HEK293 (cell line): ENCODE results near the gene SHISA9.

Experiments
- CTCF ChIA-PET: fragments of 350-600 bp; formaldehyde crosslinking; extraction: SDS; loops from one replicate; lab custom pipeline; 2021; ENCODE audit warnings: antibody characterized with exemption; lab: Yijun Ruan, JAX
- POLR2A ChIA-PET: fragments of 300-600 bp; formaldehyde crosslinking; extraction: SDS; loops from one replicate; lab custom pipeline; 2020; ENCODE audit warnings: antibody characterized with exemption, inconsistent platforms; lab: Yijun Ruan, JAX
- H3K27ac ChIP-seq: fragments of 200-500 bp; sonication (Bioruptor generic); 2 replicates; pipeline ENCODE4 v1.5.1; 2014; ENCODE audit warnings: low read depth, low read length, control low read depth, inconsistent platforms; ENCODE audit errors: extremely low read depth
- H3K36me3 ChIP-seq, 2 experiments: fragments of 200-500 bp in 1 of 2; sonication (Bioruptor generic) in 1 of 2; 1 replicate in 1 of 2; 2 replicates in 1 of 2; pipeline ENCODE4 v1.5.1; 2014 to 2017; ENCODE audit warnings: inconsistent platforms in 2 of 2, low read length in 2 of 2; ENCODE audit not compliant: control insufficient read depth in 2 of 2, insufficient read depth in 1 of 2
- H3K4me1 ChIP-seq: fragments of 200-500 bp; sonication (Bioruptor generic); 2 replicates; pipeline ENCODE4 v1.5.1; 2014; ENCODE audit warnings: mild to moderate bottlenecking, low read length, inconsistent platforms; ENCODE audit not compliant: control insufficient read depth, insufficient read depth
- H3K4me3 ChIP-seq: 2 replicates; pipeline ENCODE4 v1.5.1; 2011; ENCODE audit warnings: low read depth, mild to moderate bottlenecking, control low read depth, low read length, moderate library complexity
- H3K9me3 ChIP-seq: fragments of 200-500 bp; sonication (Bioruptor generic); 2 replicates; pipeline ENCODE4 v1.5.1; 2014; ENCODE audit warnings: low read depth, low read length, inconsistent platforms; ENCODE audit not compliant: control insufficient read depth, insufficient read depth
- KLF1 ChIP-seq: fragments of 450-650 bp; formaldehyde crosslinking; IDR thresholded peaks from 2 replicates; pipeline ENCODE4 v1.5.1; 2016; ENCODE audit warnings: missing biosample characterization, missing genetic modification characterization
- KLF16 ChIP-seq: fragments of 450-650 bp; formaldehyde crosslinking; IDR thresholded peaks from 2 replicates; pipeline ENCODE4 v1.5.1; 2017; ENCODE audit warnings: missing biosample characterization, missing genetic modification characterization
- PRDM1 ChIP-seq: fragments of 450-650 bp; formaldehyde crosslinking; IDR thresholded peaks from 2 replicates; pipeline ENCODE4; 2016; ENCODE audit warnings: missing biosample characterization, missing genetic modification characterization
- PRDM4 ChIP-seq: fragments of 450-650 bp; formaldehyde crosslinking; IDR thresholded peaks from 2 replicates; pipeline ENCODE4 v1.5.1; 2017; ENCODE audit warnings: missing biosample characterization, missing genetic modification characterization
- SP7 ChIP-seq: fragments of 450-650 bp; formaldehyde crosslinking; IDR thresholded peaks from 2 replicates; pipeline ENCODE4 v1.5.1; 2016; ENCODE audit warnings: missing biosample characterization, missing genetic modification characterization
- WT1 ChIP-seq: fragments of 450-650 bp; formaldehyde crosslinking; IDR thresholded peaks from 2 replicates; pipeline ENCODE4 v1.5.1; 2016; ENCODE audit warnings: missing biosample characterization, missing genetic modification characterization
- ZBTB10 ChIP-seq: fragments of 450-650 bp; formaldehyde crosslinking; IDR thresholded peaks from 2 replicates; pipeline ENCODE4 v1.5.1; 2016; ENCODE audit warnings: missing biosample characterization, missing genetic modification characterization
- ZBTB8A ChIP-seq: fragments of 450-650 bp; formaldehyde crosslinking; IDR thresholded peaks from 2 replicates; pipeline ENCODE4 v1.5.1; 2016; ENCODE audit warnings: missing biosample characterization, missing genetic modification characterization
- ZFP37 ChIP-seq: fragments of 450-650 bp; formaldehyde crosslinking; IDR thresholded peaks from 2 replicates; pipeline ENCODE4 v1.5.1; 2016; ENCODE audit warnings: missing biosample characterization, missing genetic modification characterization
- ZNF248 ChIP-seq: fragments of 450-650 bp; formaldehyde crosslinking; IDR thresholded peaks from 2 replicates; pipeline ENCODE4 v1.5.1; 2017; ENCODE audit warnings: missing biosample characterization, missing genetic modification characterization
- ZNF394 ChIP-seq: fragments of 450-650 bp; formaldehyde crosslinking; IDR thresholded peaks from 2 replicates; pipeline ENCODE4 v1.5.1; 2016; ENCODE audit warnings: missing biosample characterization, missing genetic modification characterization, mild to moderate bottlenecking, moderate library complexity, borderline replicate concordance
- ZNF488 ChIP-seq: fragments of 450-650 bp; formaldehyde crosslinking; IDR thresholded peaks from 2 replicates; pipeline ENCODE4 v1.5.1; 2016; ENCODE audit warnings: missing biosample characterization, missing genetic modification characterization
- ZNF610 ChIP-seq: fragments of 450-650 bp; formaldehyde crosslinking; IDR thresholded peaks from 2 replicates; pipeline ENCODE4 v1.5.1; 2016; ENCODE audit warnings: missing biosample characterization, missing genetic modification characterization, borderline replicate concordance
- ZNF624 ChIP-seq: fragments of 450-650 bp; formaldehyde crosslinking; IDR thresholded peaks from 2 replicates; pipeline ENCODE4 v1.5.1; 2017; ENCODE audit warnings: missing biosample characterization, missing genetic modification characterization
- ZNF707 ChIP-seq: fragments of 450-650 bp; formaldehyde crosslinking; IDR thresholded peaks from 2 replicates; pipeline ENCODE4 v1.5.1; 2016; ENCODE audit warnings: missing biosample characterization, missing genetic modification characterization
- ZNF785 ChIP-seq: fragments of 450-650 bp; formaldehyde crosslinking; IDR thresholded peaks from 2 replicates; pipeline ENCODE4 v1.5.1; 2016; ENCODE audit warnings: missing biosample characterization, missing genetic modification characterization
- ZNF830 ChIP-seq: fragments of 450-650 bp; IDR thresholded peaks from 2 replicates; pipeline ENCODE4 v1.5.0; 2018; ENCODE audit warnings: missing biosample characterization, missing genetic modification characterization, low read depth, mild to moderate bottlenecking, moderate library complexity
- ZSCAN23 ChIP-seq: fragments of 450-650 bp; formaldehyde crosslinking; IDR thresholded peaks from 2 replicates; pipeline ENCODE4 v1.5.1; 2016; ENCODE audit warnings: missing biosample characterization, missing genetic modification characterization
- ZSCAN30 ChIP-seq: fragments of 450-650 bp; IDR thresholded peaks from 2 replicates; pipeline ENCODE4 v1.5.1; 2018; ENCODE audit warnings: missing biosample characterization, mild to moderate bottlenecking, missing genetic modification characterization, moderate library complexity
- TF ChIP-seq, protein P1 (sequence below): fragments of 450-650 bp; formaldehyde crosslinking; IDR thresholded peaks from 2 replicates; pipeline ENCODE4 v1.5.1; 2017; ENCODE audit warnings: missing biosample characterization, missing genetic modification characterization
- TF ChIP-seq, protein P2 (sequence below): fragments of 450-650 bp; formaldehyde crosslinking; IDR thresholded peaks from 2 replicates; pipeline ENCODE4 v1.5.1; 2016; ENCODE audit warnings: missing biosample characterization, missing genetic modification characterization, borderline replicate concordance

Gene SHISA9

DNA sequence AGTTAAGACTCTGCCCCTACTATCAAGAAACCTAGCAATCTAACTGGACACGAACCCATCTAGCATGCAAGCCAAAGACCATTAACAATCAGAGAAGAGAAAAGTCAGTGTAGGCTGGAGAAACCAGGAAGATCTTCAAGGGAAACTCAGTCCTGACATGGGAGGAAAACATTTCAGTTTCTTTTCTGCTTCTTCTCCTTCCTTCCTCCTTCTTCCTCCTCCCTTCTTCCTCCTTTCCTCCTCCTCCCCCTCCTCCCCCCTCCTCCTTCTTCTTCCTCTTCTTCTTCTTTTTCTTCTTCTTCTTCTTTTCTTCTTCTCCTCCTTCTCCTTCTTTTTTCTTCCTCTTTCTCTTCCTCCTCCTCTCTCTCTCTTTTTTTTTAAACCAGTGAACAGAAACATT lies 29.6 kb upstream of the SHISA9 start (continued):
- TF ChIP-seq KLF16 (tag by site-specific recombination) (no peak), PRDM4 (no peak), ZSCAN30 (no peak), ZNF610 (tag by site-specific recombination) (no peak), ZFP37 (tag by site-specific recombination) (no peak), KLF1 (tag by site-specific recombination) (no peak)
- TF ChIP-seq, protein P1, sequence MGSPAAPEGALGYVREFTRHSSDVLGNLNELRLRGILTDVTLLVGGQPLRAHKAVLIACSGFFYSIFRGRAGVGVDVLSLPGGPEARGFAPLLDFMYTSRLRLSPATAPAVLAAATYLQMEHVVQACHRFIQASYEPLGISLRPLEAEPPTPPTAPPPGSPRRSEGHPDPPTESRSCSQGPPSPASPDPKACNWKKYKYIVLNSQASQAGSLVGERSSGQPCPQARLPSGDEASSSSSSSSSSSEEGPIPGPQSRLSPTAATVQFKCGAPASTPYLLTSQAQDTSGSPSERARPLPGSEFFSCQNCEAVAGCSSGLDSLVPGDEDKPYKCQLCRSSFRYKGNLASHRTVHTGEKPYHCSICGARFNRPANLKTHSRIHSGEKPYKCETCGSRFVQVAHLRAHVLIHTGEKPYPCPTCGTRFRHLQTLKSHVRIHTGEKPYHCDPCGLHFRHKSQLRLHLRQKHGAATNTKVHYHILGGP = no peak

DNA sequence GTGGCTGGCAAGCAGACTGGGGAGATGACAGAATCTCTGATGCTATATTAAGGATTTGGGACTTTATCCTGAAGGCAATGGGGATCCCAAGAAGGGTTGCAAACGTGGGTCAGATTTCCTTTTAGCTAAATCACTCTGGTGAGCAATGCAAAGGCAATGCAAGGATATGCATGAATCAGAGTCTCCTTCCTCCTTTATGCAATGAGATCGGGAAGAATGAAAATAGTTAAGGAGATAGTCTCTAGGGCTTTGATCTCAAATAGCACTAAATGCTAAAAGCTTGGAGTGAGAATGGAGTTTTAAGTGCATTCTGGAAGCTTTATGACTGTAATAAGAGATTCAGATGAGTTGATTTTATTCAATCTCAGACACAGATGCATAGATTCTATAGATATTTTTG lies 27.2 kb upstream of the SHISA9 start:
- CTCF ChIA-PET = no interaction called here
- no peaks in the 10 kb centered on the region for H3K36me3 ChIP-seq
- H3K4me3 ChIP-seq = no peak overlapping the region
- no peak overlapping the region for H3K27ac ChIP-seq
- POLR2A ChIA-PET = no interaction called here
- TF ChIP-seq SP7 (tag by site-specific recombination) (no peak), ZNF394 (no peak), ZSCAN23 (tag by site-specific recombination) (no peak), ZBTB8A (tag by site-specific recombination) (no peak), ZNF830 (tag by site-specific recombination) (no peak), ZNF248 (no peak)
- TF ChIP-seq, all 188 proteins: peak for 0
- no peaks in the 10 kb centered on the region for H3K4me1 ChIP-seq
- no peaks in the 10 kb centered on the region for H3K9me3 ChIP-seq

DNA sequence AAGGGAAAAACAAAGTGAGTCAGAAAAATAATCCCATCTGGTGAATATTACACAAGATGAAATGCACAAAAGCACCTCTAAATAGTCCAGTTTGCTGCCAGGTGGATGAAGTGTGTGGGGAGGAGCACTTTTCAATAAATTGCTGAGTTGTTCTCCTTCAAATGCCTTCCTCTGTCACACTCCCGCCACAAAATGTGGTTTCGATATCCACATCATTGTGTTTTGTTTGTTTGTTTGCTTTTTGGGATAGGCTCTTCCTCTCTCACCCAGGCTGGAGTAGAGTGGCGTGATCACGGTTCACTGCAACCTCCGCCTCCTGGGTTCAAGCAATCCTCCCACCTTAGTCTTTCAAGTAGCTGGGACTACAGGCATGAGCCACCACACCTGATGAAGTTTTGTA lies 24.6 kb upstream of the SHISA9 start:
- Histone ChIP-seq H3K4me3 (no peak overlapping the region), H3K27ac (no peak overlapping the region), H3K36me3 (no peaks in the 10 kb centered on the region), H3K4me1 (no peaks in the 10 kb centered on the region), H3K9me3 (no peaks in the 10 kb centered on the region)
- ChIA-PET POLR2A (no interaction called here), CTCF (no interaction called here)
- TF ChIP-seq ZNF785 (tag by site-specific recombination) (no peak), ZNF624 (tag by site-specific recombination) (no peak), PRDM1 (no peak), SP7 (tag by site-specific recombination) (no peak), WT1 (tag by site-specific recombination) (no peak), ZBTB10 (tag by site-specific recombination) (no peak), ZNF707 (tag by site-specific recombination) (no peak), ZNF488 (tag by site-specific recombination) (no peak)
- TF ChIP-seq, protein P1 = no peak
- TF ChIP-seq, protein P2, sequence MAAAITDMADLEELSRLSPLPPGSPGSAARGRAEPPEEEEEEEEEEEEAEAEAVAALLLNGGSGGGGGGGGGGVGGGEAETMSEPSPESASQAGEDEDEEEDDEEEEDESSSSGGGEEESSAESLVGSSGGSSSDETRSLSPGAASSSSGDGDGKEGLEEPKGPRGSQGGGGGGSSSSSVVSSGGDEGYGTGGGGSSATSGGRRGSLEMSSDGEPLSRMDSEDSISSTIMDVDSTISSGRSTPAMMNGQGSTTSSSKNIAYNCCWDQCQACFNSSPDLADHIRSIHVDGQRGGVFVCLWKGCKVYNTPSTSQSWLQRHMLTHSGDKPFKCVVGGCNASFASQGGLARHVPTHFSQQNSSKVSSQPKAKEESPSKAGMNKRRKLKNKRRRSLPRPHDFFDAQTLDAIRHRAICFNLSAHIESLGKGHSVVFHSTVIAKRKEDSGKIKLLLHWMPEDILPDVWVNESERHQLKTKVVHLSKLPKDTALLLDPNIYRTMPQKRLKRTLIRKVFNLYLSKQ = no peak
